Kidney (tissue), 14 donors: ENCODE measurements around the gene CHN2. TPM values are rescaled to one million over a fixed set of nuclear protein-coding genes. Genes with fewer than 3 reads are reported as not detected.

Experiments
- DNase-seq, 5 donors: peaks; one replicate each; pipeline ENCODE4 v3.0.0-alpha.2; 2013 to 2020
- FAIRE-seq: peaks from 2 replicates; lab custom pipeline; 2012; peaks lifted over from hg19 to GRCh38; lab: Jason Lieb, UNC
- H3K27ac ChIP-seq, 2 donors: one replicate each; pipeline ENCODE4 v1.7.0; 2013; ENCODE audit warnings: low read depth in 2 of 2, low read length in 2 of 2, inconsistent platforms in 1 of 2
- H3K27me3 ChIP-seq: one replicate; pipeline ENCODE4 v1.7.1; 2013; ENCODE audit warnings: low read length, inconsistent platforms; ENCODE audit not compliant: control insufficient read depth, insufficient read depth
- H3K36me3 ChIP-seq, 3 donors: one replicate each; pipeline versions ENCODE4 v1.7.0 to v1.7.1; 2013; ENCODE audit warnings: low read length in 3 of 3, control low read depth in 1 of 3, inconsistent platforms in 1 of 3; ENCODE audit not compliant: insufficient read depth in 3 of 3, control insufficient read depth in 2 of 3
- H3K4me1 ChIP-seq, 3 donors: one replicate each; pipeline versions ENCODE4 v1.7.0 to v1.7.1; 2013; ENCODE audit warnings: low read length in 3 of 3, inconsistent platforms in 1 of 3, low read depth in 1 of 3; ENCODE audit not compliant: control insufficient read depth in 2 of 3, insufficient read depth in 2 of 3
- H3K4me3 ChIP-seq, 3 donors: one replicate each; pipeline versions ENCODE4 v1.7.0 to v1.8.1; 2013; ENCODE audit warnings: low read length in 3 of 3, control low read depth in 1 of 3, inconsistent platforms in 1 of 3
- H3K9ac ChIP-seq, 3 donors: one replicate each; pipeline versions ENCODE4 v1.7.0 to v1.7.1; 2013; ENCODE audit warnings: low read length in 3 of 3, control low read depth in 1 of 3, inconsistent platforms in 1 of 3
- H3K9me3 ChIP-seq, 3 donors: one replicate each; pipeline versions ENCODE4 v1.7.0 to v1.7.1; 2013; ENCODE audit warnings: low read length in 3 of 3, control low read depth in 1 of 3, inconsistent platforms in 1 of 3; ENCODE audit not compliant: control insufficient read depth in 2 of 3, insufficient read depth in 1 of 3
- CTCF ChIP-seq: IDR thresholded peaks from 3 replicates; pipeline ENCODE4 v1.5.1; 2012; ENCODE audit warnings: mild to moderate bottlenecking, moderate library complexity, borderline replicate concordance; ENCODE audit not compliant: insufficient read depth; ENCODE audit errors: extremely low read depth
- intact Hi-C: fragments of 100-400 bp; cut with DNase I; formaldehyde crosslinking; loops from one replicate; pipeline ENCODE4 v1.11.1; 2022
- polyA plus RNA-seq: library from polyadenylated mRNA; stranded (reverse); fragments of 350-450 nt; fragmentation: Illumina TruSeq; extraction: RNeasy Lipid Tissue Mini Kit (QIAGEN cat#74804); gene quantifications from one replicate; pipeline ENCODE4 v1.2.3, GENCODE V29; 2014; ENCODE audit warnings: low read depth, low replicate concordance; ENCODE audit not compliant: insufficient read depth
- total RNA-seq: library from RNA; stranded (reverse); fragmentation: NEBNext Ultra II Directional; extraction: Animal tissue kit (Norgen Biotek cat#: 25700); gene quantifications from one replicate; pipeline ENCODE4 v1.2.1, GENCODE V29; 2021
- donor health status: control.
- donor health status: control.
- donor health status: control.
- donor health status: control.
- donor health status: control.
- donor health status: DM: yes; HTN: yes; CAD: no.
- donor health status: Normal renal cell carcinoma (clear cell type).

Gene CHN2
- total and polyA plus RNA-seq, 2 donors from 2014 or later, result 7.4 to 22.5 TPM

GRCh38 chr7:29163854-29164253 lies 30.7 kb upstream of the CHN2 start:
- no peak overlapping the region for H3K4me3 ChIP-seq
- no peak overlapping the region for H3K9ac ChIP-seq
- FAIRE-seq, result no peak
- no peaks in the 10 kb centered on the region for H3K9me3 ChIP-seq
- no peak for TF ChIP-seq CTCF
- no peak overlapping the region for H3K27ac ChIP-seq
- H3K4me1 ChIP-seq, result peaks cover 0 to 6% (median 0%) of the 10 kb centered on the region in 3 donors
- no peak for DNase-seq
- H3K36me3 ChIP-seq, result no peaks in the 10 kb centered on the region
- intact Hi-C loops, result no loop called here
- no peaks in the 10 kb centered on the region for H3K27me3 ChIP-seq

- intact Hi-C loops, result no loop called here
- no peak for TF ChIP-seq CTCF
- no peaks in the 10 kb centered on the region for H3K27me3 ChIP-seq
- H3K9ac ChIP-seq, result no peak overlapping the region
- H3K4me1 ChIP-seq, result peaks cover 0 to 6% (median 0%) of the 10 kb centered on the region in 3 donors
- H3K27ac ChIP-seq, result no peak overlapping the region
- no peak overlapping the region for H3K4me3 ChIP-seq
- no peaks in the 10 kb centered on the region for H3K9me3 ChIP-seq
- peak in 2 of 5 donors; percentile 25 to 46 for DNase-seq
- no peaks in the 10 kb centered on the region for H3K36me3 ChIP-seq
- no peak for FAIRE-seq
Observed at GRCh38 chr7:29167721-29168120, 26.9 kb upstream of the CHN2 start.

DNA sequence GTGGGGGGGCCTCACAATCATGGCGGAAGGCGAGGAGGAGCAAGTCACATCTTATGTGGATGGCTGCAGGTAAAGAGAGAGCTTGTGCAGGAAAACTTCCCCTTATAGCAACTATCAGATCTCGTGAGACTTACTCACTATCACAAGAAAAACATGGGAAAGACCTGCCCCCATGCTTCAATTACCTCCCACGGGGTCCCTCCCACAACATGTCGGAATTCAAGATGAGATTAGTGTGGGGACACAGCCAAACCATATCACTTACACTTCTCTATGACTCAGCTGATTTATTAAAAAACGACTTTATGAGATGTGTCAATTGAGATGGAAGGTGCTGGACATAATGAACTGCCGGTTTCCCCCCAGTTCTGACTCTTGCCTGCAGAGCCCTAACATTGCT lies 23.8 kb upstream of the CHN2 start:
- intact Hi-C loops, result no loop called here
- Histone ChIP-seq H3K27me3 (no peaks in the 10 kb centered on the region), H3K27ac (no peak overlapping the region), H3K9me3 (no peaks in the 10 kb centered on the region), H3K9ac (no peak overlapping the region), H3K4me3 (no peak overlapping the region), H3K36me3 (no peaks in the 10 kb centered on the region), H3K4me1 (peaks cover 0 to 6% (median 0%) of the 10 kb centered on the region in 3 donors)
- no peak for TF ChIP-seq CTCF
- DNase-seq (no peak), FAIRE-seq (no peak)

GRCh38 chr7:29173458-29173857 lies 21.1 kb upstream of the CHN2 start:
- no peaks in the 10 kb centered on the region for H3K9me3 ChIP-seq
- H3K9ac ChIP-seq, result no peak overlapping the region
- no peak for TF ChIP-seq CTCF
- no peak for DNase-seq
- FAIRE-seq, result no peak
- no peak overlapping the region for H3K27ac ChIP-seq
- intact Hi-C loops, result no loop called here
- H3K27me3 ChIP-seq, result no peaks in the 10 kb centered on the region
- H3K36me3 ChIP-seq, result no peaks in the 10 kb centered on the region
- H3K4me1 ChIP-seq, result peaks cover 0 to 3% (median 0%) of the 10 kb centered on the region in 3 donors
- no peak overlapping the region for H3K4me3 ChIP-seq
